Measurements from ENCODE around the gene CCDC187. TPM values are rescaled to one million over a fixed set of nuclear protein-coding genes. Genes with fewer than 3 reads are reported as not detected.
A peak's percentile ranks its signal among the peaks of the same experiment; 100 is the strongest.

The CCDC187 gene
- total and polyA plus RNA-seq, 2 of the 8 experiments (the other 6 are each of a cell fraction or from before 2014, with no cell fraction given): 0.02 TPM; not detected in 1

GRCh38 chr9:136204838-136205706 is 98.8 kb downstream of the CCDC187 start, which contains the start of gene LHX3 (continued):
- TF ChIP-seq CHD7 (IDR thresholded peaks at IDR 0.05; ENCODE audit: insufficient replicate concordance, low read length) (no peak), RXRA (IDR thresholded peaks at IDR 0.05; ENCODE audit: insufficient read depth, low read depth, low read length) (no peak), ZNF274 (IDR thresholded peaks at IDR 0.05; ENCODE audit: borderline replicate concordance, extremely low read depth, low read length) (no peak), SUZ12 (IDR thresholded peaks at IDR 0.05; ENCODE audit: low read length) (peak; percentile 5; the same call in 1 of the 2 replicates), POLR2A (IDR thresholded peaks at IDR 0.05; ENCODE audit: control extremely low read depth in 1 of 2, low read depth in 2 of 2, low read length in 2 of 2) (no peak), EZH2 (IDR thresholded peaks at IDR 0.05; ENCODE audit: low read depth, low read length, severe bottlenecking) (peak; percentile 56), KDM4A (IDR thresholded peaks at IDR 0.05; ENCODE audit: low read depth, low read length, severe bottlenecking) (no peak), BCL11A (IDR thresholded peaks at IDR 0.05; ENCODE audit: low read depth in 2 of 2, low read length in 2 of 2) (no peak)
